GM03348 (cell line): ENCODE measurements around the gene DUS1L.

Experiments used
- DNase-seq: peaks from one replicate; pipeline ENCODE4 v3.0.0; 2012; ENCODE audit warnings: low spot score

The DUS1L gene

GRCh38 chr17:82012640-82013295 lies 52.8 kb downstream of the DUS1L start:
- no peak for DNase-seq

GRCh38 chr17:82012261-82012639 lies 53.4 kb downstream of the DUS1L start:
- DNase-seq: no peak

DNA sequence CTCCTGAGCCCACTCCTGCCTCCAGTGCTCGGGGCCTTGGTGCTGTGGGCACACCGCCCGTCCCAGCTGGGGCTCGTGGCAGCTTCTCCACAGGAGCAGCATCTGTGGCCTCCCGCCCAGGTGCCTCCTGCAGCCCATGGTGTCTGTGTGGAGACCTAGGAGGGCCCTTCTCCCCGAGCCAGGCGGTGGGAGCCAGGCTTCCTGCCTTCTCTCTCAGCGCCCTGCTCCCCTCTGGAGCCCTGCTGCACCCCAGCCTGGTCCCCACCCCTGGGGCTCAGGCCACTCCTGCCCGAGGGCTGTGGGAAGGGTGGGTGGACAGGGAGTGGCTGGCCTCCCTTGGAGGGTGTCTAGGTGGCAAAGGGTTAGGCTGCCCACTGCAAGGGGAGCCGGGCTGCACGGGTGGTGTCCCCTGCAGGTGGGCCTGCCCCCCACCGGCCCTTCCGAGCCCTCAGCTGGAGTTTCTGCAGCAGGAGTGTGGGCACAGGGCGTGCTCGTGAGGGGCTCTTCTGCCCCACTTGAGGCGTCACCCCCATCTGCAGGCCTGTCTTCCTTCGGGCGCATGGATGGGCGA lies 53.9 kb downstream of the DUS1L start:
- no peak for DNase-seq

DNA sequence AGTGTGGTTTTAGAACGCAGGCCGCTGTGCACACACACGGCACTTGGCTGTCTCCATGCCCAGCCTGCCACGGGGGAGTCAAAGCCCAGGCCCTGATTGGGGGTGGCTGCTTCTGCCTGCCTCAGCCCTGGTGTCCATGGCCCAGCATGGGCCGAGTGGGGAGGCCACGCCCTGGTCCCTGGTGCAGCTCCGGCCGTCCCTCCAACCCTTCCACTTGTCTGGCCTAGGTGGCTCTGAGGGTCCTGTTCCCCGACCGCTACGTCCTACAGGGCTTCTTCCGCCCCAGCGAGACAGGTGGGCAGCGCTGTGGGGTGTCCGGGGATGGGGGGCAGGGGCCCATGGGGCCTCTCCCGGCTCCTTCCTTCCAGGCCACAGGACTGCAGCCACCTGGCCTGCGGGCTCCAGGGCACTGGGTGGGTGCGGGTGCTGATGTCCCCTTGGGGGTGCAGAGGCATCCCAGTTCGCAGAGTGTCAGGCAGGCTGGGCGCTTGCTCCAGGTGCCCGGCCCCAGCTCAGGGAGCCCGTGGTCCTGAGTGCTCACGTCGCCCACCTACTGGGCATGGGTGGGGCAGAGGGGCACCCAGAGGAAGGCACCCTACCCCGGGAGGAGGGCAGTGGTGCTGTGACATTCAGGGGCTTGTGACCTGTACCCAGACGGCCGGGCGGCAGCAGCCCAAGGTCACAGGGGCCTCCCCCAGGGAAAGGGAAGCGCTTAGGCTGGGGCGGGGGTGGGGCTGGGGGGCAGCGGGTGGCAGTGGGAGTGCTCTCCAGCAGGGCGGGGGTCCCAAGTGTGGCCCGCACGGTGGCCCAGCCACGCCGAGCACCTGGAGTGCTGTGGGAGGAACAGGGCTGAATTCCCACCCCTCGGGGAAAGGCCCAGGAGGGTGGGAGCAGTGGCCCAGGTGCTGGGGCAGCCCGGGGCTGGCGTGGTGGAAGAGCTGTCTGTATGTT lies 54.8 kb downstream of the DUS1L start:
- no peak for DNase-seq

- no peak for DNase-seq
These were observed 56.2 kb downstream of the DUS1L start for GRCh38 chr17:82009413-82009812.

- no peak for DNase-seq
These were observed 56.6 kb downstream of the DUS1L start for GRCh38 chr17:82008941-82009405.

GRCh38 chr17:82008258-82008940 lies 57.2 kb downstream of the DUS1L start:
- no peak for DNase-seq
